ENCODE data around the gene FEV. TPM values are rescaled to one million over a fixed set of nuclear protein-coding genes. Genes with fewer than 3 reads are reported as not detected.

FEV gene
- total RNA-seq, 4 donors from 2014 or later = 2.1 TPM; not detected in 3

- 60% methylated on average over 1 of the region's 1 CpG; no CpG with 5 or more reads in 1 of the 2 donors for WGBS, 2 donors
- intact Hi-C loops (cut with DNase I) = no loop called here
- TF ChIP-seq POLR2A (IDR thresholded peaks at IDR 0.05) = no peak
- no peak for TF ChIP-seq CTCF (IDR thresholded peaks at IDR 0.05)
- Histone ChIP-seq H3K9me3 (no peaks in the 10 kb centered on the region), H3K36me3 (no peaks in the 10 kb centered on the region), H3K4me1 (peaks cover 3 to 22% (median 18%) of the 10 kb centered on the region in 3 donors), H3K27me3 (peaks cover 10 to 96% (median 18%) of the 10 kb centered on the region in 4 donors), H3K27ac (no peak overlapping the region), H3K4me3 (no peak overlapping the region)
- no peak for DNase-seq
These were observed 28.9 kb downstream of the FEV start for GRCh38 chr2:218956039-218956438.

GRCh38 chr2:218954541-218955300 is 30.3 kb downstream of the FEV start:
- no peak overlapping the region for H3K27ac ChIP-seq
- DNase-seq = no peak
- H3K9me3 ChIP-seq = no peaks in the 10 kb centered on the region
- H3K27me3 ChIP-seq = peaks cover under 1 to 96% (median 8%) of the 10 kb centered on the region in 4 donors
- H3K4me1 ChIP-seq = peaks cover 0 to 8% (median 5%) of the 10 kb centered on the region in 3 donors
- no peaks in the 10 kb centered on the region for H3K36me3 ChIP-seq
- TF ChIP-seq CTCF (IDR thresholded peaks at IDR 0.05) (no peak), POLR2A (IDR thresholded peaks at IDR 0.05) (no peak)
- 72 to 82% methylated on average over 7 of the region's 8 CpGs for WGBS, 2 donors
- no peak overlapping the region for H3K4me3 ChIP-seq
- intact Hi-C loops (cut with DNase I) = no loop called here

- no peaks in the 10 kb centered on the region for H3K36me3 ChIP-seq
- no peaks in the 10 kb centered on the region for H3K4me1 ChIP-seq
- 80 to 82% methylated on average over 1 to 9 of the region's 18 CpGs for WGBS, 2 donors
- no peak overlapping the region for H3K27ac ChIP-seq
- no peak overlapping the region for H3K4me3 ChIP-seq
- no peak for TF ChIP-seq POLR2A (IDR thresholded peaks at IDR 0.05)
- no peak for TF ChIP-seq CTCF (IDR thresholded peaks at IDR 0.05)
- intact Hi-C loops (cut with DNase I) = no loop called here
- H3K27me3 ChIP-seq = peaks cover 0 to 95% (median 0%) of the 10 kb centered on the region in 4 donors
- H3K9me3 ChIP-seq = no peaks in the 10 kb centered on the region
- no peak for DNase-seq
These were observed 31.5 kb downstream of the FEV start for GRCh38 chr2:218953366-218953954.

- peaks cover 0 to 94% (median 0%) of the 10 kb centered on the region in 4 donors for H3K27me3 ChIP-seq
- no peak for DNase-seq
- intact Hi-C loops (cut with DNase I) = no loop called here
These were observed 32.8 kb downstream of the FEV start for GRCh38 chr2:218952160-218952559.

GRCh38 chr2:218946621-218947020 is 38.4 kb downstream of the FEV start:
- intact Hi-C loops (cut with DNase I) = no loop called here

More at GRCh38 chr2:218952160-218952559, 32.8 kb downstream of the FEV start:
- no peak overlapping the region for H3K4me3 ChIP-seq
- 86 to 94% methylated on average over 6 to 7 of the region's 7 CpGs for WGBS, 2 donors
- no peak overlapping the region for H3K27ac ChIP-seq
- H3K36me3 ChIP-seq = no peaks in the 10 kb centered on the region
- TF ChIP-seq POLR2A (IDR thresholded peaks at IDR 0.05) = no peak
- H3K9me3 ChIP-seq = no peaks in the 10 kb centered on the region
- no peaks in the 10 kb centered on the region for H3K4me1 ChIP-seq

More at GRCh38 chr2:218946621-218947020, 38.4 kb downstream of the FEV start:
- H3K27me3 ChIP-seq = peaks cover 0 to 91% (median 2%) of the 10 kb centered on the region in 4 donors
- no peak for DNase-seq
- no peaks in the 10 kb centered on the region for H3K9me3 ChIP-seq
- no peak for TF ChIP-seq POLR2A (IDR thresholded peaks at IDR 0.05)
- no peak for TF ChIP-seq CTCF (IDR thresholded peaks at IDR 0.05)
- no peak overlapping the region for H3K4me3 ChIP-seq
- H3K4me1 ChIP-seq = no peaks in the 10 kb centered on the region
- no peak overlapping the region for H3K27ac ChIP-seq
- H3K36me3 ChIP-seq = no peaks in the 10 kb centered on the region
- WGBS, 2 donors = 100% methylated on average over 1 of the region's 1 CpG; no CpG with 5 or more reads in 1 of the 2 donors

Measured in esophagus squamous epithelium (tissue), 5 donors.